Measurements from ENCODE around the gene NRBF2.
A peak's percentile ranks its signal among the peaks of the same experiment; 100 is the strongest.

NRBF2 gene

DNA sequence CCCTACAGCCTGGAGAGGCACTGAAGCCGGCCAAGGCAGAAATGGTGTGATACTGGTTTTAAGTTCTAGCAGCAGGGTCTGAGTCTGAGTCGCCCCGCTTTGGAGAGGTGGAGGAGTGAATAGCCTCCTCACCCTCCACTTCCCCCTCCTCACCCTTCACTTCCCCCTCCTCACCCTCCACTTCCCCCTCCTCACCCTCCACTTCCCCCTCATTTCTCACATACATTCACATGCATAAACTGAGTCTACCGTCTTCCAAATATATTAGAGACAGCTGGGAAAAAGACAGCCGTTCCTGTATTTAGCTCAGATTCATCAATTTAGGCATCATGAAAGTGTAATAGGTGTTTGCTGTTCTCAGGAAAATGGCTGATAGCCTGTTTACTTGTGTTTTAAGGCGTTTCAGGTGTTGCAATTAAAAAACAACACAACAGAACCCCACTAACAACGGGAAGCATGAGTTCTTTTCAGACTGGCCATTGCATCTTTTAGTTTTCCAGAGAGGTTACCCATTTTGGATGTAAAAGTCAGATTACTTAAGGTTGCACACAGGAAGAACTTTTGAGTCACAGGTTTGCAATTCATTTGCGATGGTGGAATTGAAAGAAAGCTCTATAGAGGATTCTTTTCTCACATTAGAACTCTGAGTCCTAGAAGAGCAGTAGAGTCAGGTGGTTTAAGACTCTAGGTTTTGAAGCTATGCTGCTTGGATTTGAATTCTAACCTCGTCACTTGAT is 861 bp downstream of the NRBF2 start:
- peaks cover 3% of the 10 kb centered on the region; the same call in 1 of the 2 replicates for H3F3A ChIP-seq (ENCODE audit: insufficient read depth, low read length)
- H3K79me2 ChIP-seq (ENCODE audit: low read length) = peaks cover 57% of the 10 kb centered on the region
- peak overlapping the region; percentile 89 for H3K4me2 ChIP-seq (ENCODE audit: low read depth, low read length)
- no peaks in the 10 kb centered on the region for H3K36me3 ChIP-seq (replicated peaks; ENCODE audit: insufficient read depth, low read length)
- H3K27ac ChIP-seq (ENCODE audit: low read length) = peak overlapping the region; percentile 90
- H3K9me3 ChIP-seq (replicated peaks; ENCODE audit: insufficient read depth, low read length) = no peaks in the 10 kb centered on the region
- H3K4me3 ChIP-seq (ENCODE audit: low read length) = peak overlapping the region; percentile 94
- H4K20me1 ChIP-seq (ENCODE audit: insufficient read depth, low read length) = no peaks in the 10 kb centered on the region
- no peak for DNase-seq
- H3K27me3 ChIP-seq (replicated peaks; ENCODE audit: insufficient read depth, low read length) = no peaks in the 10 kb centered on the region
- no peaks in the 10 kb centered on the region for H3K9me2 ChIP-seq (replicated peaks; ENCODE audit: insufficient read depth, low read length)
- 0 out of 2 replicates have a peak, but pooled peaks cover 7% of the 10 kb centered on the region for H3K4me1 ChIP-seq (ENCODE audit: low read length)
- peak overlapping the region; percentile 93 for H2AFZ ChIP-seq (ENCODE audit: low read length)
- no peak for TF ChIP-seq CTCF (IDR thresholded peaks at IDR 0.05; ENCODE audit: low read length)
- no peak for TF ChIP-seq EZH2phosphoT487 (IDR thresholded peaks at IDR 0.05; ENCODE audit: low read length)
- TF ChIP-seq EZH2 (optimal IDR thresholded peaks at IDR 0.05; ENCODE audit: low read depth, low read length) = no peak
- H3K9ac ChIP-seq (ENCODE audit: low read length) = peak overlapping the region; percentile 92

- Histone ChIP-seq H3K9me3 (replicated peaks; ENCODE audit: insufficient read depth, low read length) (no peaks in the 10 kb centered on the region), H3K9me2 (replicated peaks; ENCODE audit: insufficient read depth, low read length) (no peaks in the 10 kb centered on the region), H3K27me3 (replicated peaks; ENCODE audit: insufficient read depth, low read length) (no peaks in the 10 kb centered on the region), H3K36me3 (replicated peaks; ENCODE audit: insufficient read depth, low read length) (no peaks in the 10 kb centered on the region), H3K4me3 (ENCODE audit: low read length) (no peak overlapping the region), H3K79me2 (ENCODE audit: low read length) (peaks cover 90% of the 10 kb centered on the region), H4K20me1 (ENCODE audit: insufficient read depth, low read length) (no peaks in the 10 kb centered on the region), H3K9ac (ENCODE audit: low read length) (no peak overlapping the region), H3K4me2 (ENCODE audit: low read depth, low read length) (no peak overlapping the region), H2AFZ (ENCODE audit: low read length) (no peak overlapping the region), H3K27ac (ENCODE audit: low read length) (no peak overlapping the region), H3F3A (ENCODE audit: insufficient read depth, low read length) (peaks cover 3% of the 10 kb centered on the region; the same call in 1 of the 2 replicates), H3K4me1 (ENCODE audit: low read length) (0 out of 2 replicates have a peak, but pooled peaks cover 7% of the 10 kb centered on the region)
- TF ChIP-seq EZH2 (optimal IDR thresholded peaks at IDR 0.05; ENCODE audit: low read depth, low read length) (no peak), EZH2phosphoT487 (IDR thresholded peaks at IDR 0.05; ENCODE audit: low read length) (no peak), CTCF (IDR thresholded peaks at IDR 0.05; ENCODE audit: low read length) (no peak)
- DNase-seq = no peak
Observed at GRCh38 chr10:63137306-63137705, 4.2 kb downstream of the NRBF2 start.

DNA sequence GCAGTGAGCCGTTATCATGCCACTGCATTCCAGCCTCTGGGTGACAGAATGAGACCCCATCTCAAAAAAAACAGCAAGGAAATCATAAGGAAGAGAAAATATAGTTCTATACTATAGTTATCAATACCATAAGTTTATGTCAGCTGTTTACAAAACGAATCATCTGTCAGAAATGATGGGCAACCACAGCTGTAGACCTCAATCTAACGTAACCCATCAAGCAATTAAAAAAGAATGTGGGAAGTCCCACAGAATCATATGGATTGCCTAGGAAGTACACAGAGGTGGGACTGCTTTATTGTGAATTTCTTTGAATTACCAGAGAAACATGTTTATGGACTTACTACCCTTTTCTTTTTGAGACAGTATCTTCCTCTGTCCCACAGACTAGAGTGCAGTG is 6.9 kb downstream of the NRBF2 start:
- H4K20me1 ChIP-seq (ENCODE audit: insufficient read depth, low read length) = 0 out of 2 replicates have a peak, but pooled peaks cover 3% of the 10 kb centered on the region
- no peak overlapping the region for H3K4me2 ChIP-seq (ENCODE audit: low read depth, low read length)
- H3F3A ChIP-seq (ENCODE audit: insufficient read depth, low read length) = no peaks in the 10 kb centered on the region
- no peak overlapping the region for H3K9ac ChIP-seq (ENCODE audit: low read length)
- peaks cover 99% of the 10 kb centered on the region for H3K79me2 ChIP-seq (ENCODE audit: low read length)
- no peaks in the 10 kb centered on the region for H3K27me3 ChIP-seq (replicated peaks; ENCODE audit: insufficient read depth, low read length)
- no peak for DNase-seq
- no peak overlapping the region for H2AFZ ChIP-seq (ENCODE audit: low read length)
- TF ChIP-seq CTCF (IDR thresholded peaks at IDR 0.05; ENCODE audit: low read length) (no peak), EZH2phosphoT487 (IDR thresholded peaks at IDR 0.05; ENCODE audit: low read length) (no peak), EZH2 (optimal IDR thresholded peaks at IDR 0.05; ENCODE audit: low read depth, low read length) (no peak)
- H3K36me3 ChIP-seq (replicated peaks; ENCODE audit: insufficient read depth, low read length) = no peaks in the 10 kb centered on the region; the same call in 1 of the 2 replicates
- H3K9me3 ChIP-seq (replicated peaks; ENCODE audit: insufficient read depth, low read length) = no peaks in the 10 kb centered on the region
- H3K4me3 ChIP-seq (ENCODE audit: low read length) = no peak overlapping the region
- no peaks in the 10 kb centered on the region for H3K9me2 ChIP-seq (replicated peaks; ENCODE audit: insufficient read depth, low read length)
- H3K4me1 ChIP-seq (ENCODE audit: low read length) = no peaks in the 10 kb centered on the region
- H3K27ac ChIP-seq (ENCODE audit: low read length) = no peak overlapping the region

Measured in MM.1S (cell line).